Measurements from ENCODE around the gene GCNA. TPM values are rescaled to one million over a fixed set of nuclear protein-coding genes. Genes with fewer than 3 reads are reported as not detected.

The GCNA gene
- total and polyA plus RNA-seq, 10 of the 15 experiments (the other 5 are each of a cell fraction or from before 2014, with no cell fraction given), result 0.37 to 1.6 (median 0.90) TPM

DNA sequence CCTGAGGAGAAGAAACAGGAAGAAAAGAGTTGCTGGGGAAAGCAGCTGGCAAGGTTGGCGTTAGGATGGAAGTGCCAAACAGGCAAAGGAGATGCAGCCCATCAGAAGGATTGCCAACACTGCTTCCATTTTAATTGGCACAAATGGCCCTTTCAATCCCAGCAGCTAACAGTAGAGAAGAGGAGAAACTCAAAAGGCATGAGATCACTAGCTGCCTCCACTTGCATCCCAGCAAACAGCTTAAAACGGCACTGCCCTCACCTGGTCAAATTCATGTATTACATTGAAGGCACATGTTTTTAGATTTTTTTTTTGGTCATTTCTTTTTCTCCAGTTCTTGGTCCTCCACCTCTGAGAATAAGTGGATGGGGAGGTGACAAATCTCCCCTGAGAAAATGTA, 74.2 kb downstream of the GCNA start (continued):
- peak; percentile 64; the same call in 1 of the 2 replicates for TF ChIP-seq ZNF384 (IDR thresholded peaks at IDR 0.05; ENCODE audit: borderline replicate concordance, low read depth, low read length)
- TF ChIP-seq, protein P1, sequence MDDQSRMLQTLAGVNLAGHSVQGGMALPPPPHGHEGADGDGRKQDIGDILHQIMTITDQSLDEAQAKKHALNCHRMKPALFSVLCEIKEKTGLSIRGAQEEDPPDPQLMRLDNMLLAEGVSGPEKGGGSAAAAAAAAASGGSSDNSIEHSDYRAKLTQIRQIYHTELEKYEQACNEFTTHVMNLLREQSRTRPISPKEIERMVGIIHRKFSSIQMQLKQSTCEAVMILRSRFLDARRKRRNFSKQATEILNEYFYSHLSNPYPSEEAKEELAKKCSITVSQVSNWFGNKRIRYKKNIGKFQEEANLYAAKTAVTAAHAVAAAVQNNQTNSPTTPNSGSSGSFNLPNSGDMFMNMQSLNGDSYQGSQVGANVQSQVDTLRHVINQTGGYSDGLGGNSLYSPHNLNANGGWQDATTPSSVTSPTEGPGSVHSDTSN (IDR thresholded peaks at IDR 0.05; ENCODE audit: insufficient replicate concordance, low read depth, low read length), result no peak

DNA sequence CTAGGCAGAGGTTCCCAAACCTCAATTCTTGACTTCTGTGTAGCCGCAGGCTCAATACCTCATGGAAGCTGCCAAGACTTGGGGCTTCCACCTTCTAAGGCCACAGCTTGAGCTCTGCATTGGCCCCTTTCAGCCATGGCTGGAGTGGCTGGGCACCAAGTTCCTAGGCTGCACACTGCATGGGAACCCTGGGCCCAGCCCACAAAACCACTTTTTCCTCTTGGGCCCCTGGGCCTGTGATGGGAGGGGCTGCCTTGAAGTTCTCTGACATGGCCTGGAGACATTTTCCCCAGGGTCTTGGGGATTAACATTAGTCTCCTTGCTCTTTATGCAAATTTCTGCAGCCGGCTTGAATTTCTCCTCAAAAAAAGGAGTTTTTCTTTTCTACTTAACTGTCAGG, 75.1 kb downstream of the GCNA start:
- ATAC-seq, result no peak
- DNase-seq (ENCODE audit: low read depth, low spot score), result no peak
- no peaks in the 10 kb centered on the region for H3K36me3 ChIP-seq (ENCODE audit: control insufficient read depth in 2 of 2, insufficient read depth in 2 of 2, low read length in 1 of 2)
- no peak overlapping the region for H3K4me2 ChIP-seq (ENCODE audit: control insufficient read depth, insufficient read depth)
- SMC1A ChIA-PET (ENCODE audit: uncharacterized antibody, unreplicated experiment), result no interaction called here
- no peaks in the 10 kb centered on the region for H3K27me3 ChIP-seq (replicated peaks in 1 of 2; ENCODE audit: control insufficient read depth in 2 of 2, insufficient read depth in 2 of 2, low read length in 1 of 2)
- TF ChIP-seq NR2F1 (conservative IDR thresholded peaks at IDR 0.05), result no peak
- TF ChIP-seq RB1 (IDR thresholded peaks at IDR 0.05; ENCODE audit: borderline replicate concordance), result no peak
- CTCF ChIA-PET, result interaction anchor here (1.5 kb wide), 1 partner anchor 12 kb away, joined by 4 read pairs; no protein-coding TSS in a partner anchor
- WGBS (ENCODE audit: insufficient coverage, insufficient replicate concordance, low lambda C conversion rate, missing lambda C conversion rate), result 53% methylated on average over 2 of the region's 2 CpGs
- BruUV-seq (replicated peaks), result no TSS peak
- no peak overlapping the region for H2AFZ ChIP-seq (ENCODE audit: control insufficient read depth, low read depth, low read length)
- H3K9ac ChIP-seq (ENCODE audit: control insufficient read depth, insufficient read depth, low read length), result no peak overlapping the region
- no peaks in the 10 kb centered on the region for H4K20me1 ChIP-seq (ENCODE audit: control insufficient read depth, insufficient read depth)
- H3K9me3 ChIP-seq (replicated peaks; ENCODE audit: control insufficient read depth, insufficient read depth, low read length), result no peaks in the 10 kb centered on the region
- FAIRE-seq, result no peak
- POLR2A ChIA-PET, result no interaction called here
- in situ Hi-C loops (cut with MboI), result loop anchor here (5.0 to 25.0 kb wide), 4 partner anchors 36 to 866 kb away; partner anchors contain the start of gene CXCR3
- RAD21 ChIA-PET (ENCODE audit: unreplicated experiment), result no interaction called here
- H3K4me1 ChIP-seq (ENCODE audit: control insufficient read depth, insufficient read depth, low read length), result 0 out of 2 replicates have a peak, but pooled peaks cover 3% of the 10 kb centered on the region
- H3K27ac ChIP-seq (ENCODE audit: control insufficient read depth, insufficient read depth), result no peak overlapping the region
- H3K79me2 ChIP-seq (ENCODE audit: control insufficient read depth, insufficient read depth, low read length), result no peaks in the 10 kb centered on the region
- no peak overlapping the region for H3K4me3 ChIP-seq
- intact Hi-C loops (cut with micrococcal nuclease; ENCODE audit: unreplicated experiment), result loop anchor here (5.0 kb wide), 2 partner anchors 116 to 221 kb away; no protein-coding TSS in a partner anchor

DNA sequence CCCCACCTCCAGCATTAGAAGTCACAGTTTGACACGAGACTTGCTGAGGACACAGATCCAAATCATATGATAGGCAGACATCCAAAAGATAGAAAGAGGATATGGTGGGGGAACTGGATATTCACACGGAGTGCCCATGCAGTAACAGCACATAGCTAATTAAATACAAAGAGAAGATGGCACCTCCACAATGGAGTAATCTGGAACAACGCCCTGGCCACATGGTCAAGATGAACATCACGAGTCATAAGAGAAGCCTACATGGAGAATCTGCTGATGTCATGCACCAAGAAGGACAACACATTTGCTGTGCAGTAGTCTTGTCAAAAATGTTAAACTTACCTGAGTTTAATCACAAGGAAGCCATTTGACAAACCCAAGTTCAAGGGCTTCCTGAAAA, 79.0 kb downstream of the GCNA start:
- Histone ChIP-seq H3K27me3 (replicated peaks in 1 of 2; ENCODE audit: control insufficient read depth in 2 of 2, insufficient read depth in 2 of 2, low read length in 1 of 2) (no peaks in the 10 kb centered on the region), H3K79me2 (ENCODE audit: control insufficient read depth, insufficient read depth, low read length) (no peaks in the 10 kb centered on the region), H3K4me3 (no peak overlapping the region), H3K9me3 (replicated peaks; ENCODE audit: control insufficient read depth, insufficient read depth, low read length) (no peaks in the 10 kb centered on the region), H2AFZ (ENCODE audit: control insufficient read depth, low read depth, low read length) (no peak overlapping the region), H3K9ac (ENCODE audit: control insufficient read depth, insufficient read depth, low read length) (no peak overlapping the region), H3K4me1 (ENCODE audit: control insufficient read depth, insufficient read depth, low read length) (no peaks in the 10 kb centered on the region), H3K36me3 (ENCODE audit: control insufficient read depth in 2 of 2, insufficient read depth in 2 of 2, low read length in 1 of 2) (no peaks in the 10 kb centered on the region), H3K27ac (ENCODE audit: control insufficient read depth, insufficient read depth) (no peak overlapping the region), H3K4me2 (ENCODE audit: control insufficient read depth, insufficient read depth) (no peak overlapping the region), H4K20me1 (ENCODE audit: control insufficient read depth, insufficient read depth) (no peaks in the 10 kb centered on the region)
- in situ Hi-C loops (cut with MboI), result loop anchor here (25.0 kb wide), 2 partner anchors 205 to 870 kb away; no protein-coding TSS in a partner anchor
- ChIA-PET CTCF (no interaction called here), POLR2A (no interaction called here), SMC1A (ENCODE audit: uncharacterized antibody, unreplicated experiment) (no interaction called here), RAD21 (ENCODE audit: unreplicated experiment) (no interaction called here)
- WGBS (ENCODE audit: insufficient coverage, insufficient replicate concordance, low lambda C conversion rate, missing lambda C conversion rate), result 40% methylated on average over 4 of the region's 4 CpGs
- no TSS peak for BruUV-seq (replicated peaks)
- TF ChIP-seq IKZF2 (IDR thresholded peaks at IDR 0.05) (no peak), CEBPB (IDR thresholded peaks at IDR 0.05; ENCODE audit: borderline replicate concordance in 1 of 2, low read depth in 2 of 2, low read length in 2 of 2) (no peak), TCF12 (IDR thresholded peaks at IDR 0.05; ENCODE audit: low read depth, low read length) (no peak), MTA2 (IDR thresholded peaks at IDR 0.05; ENCODE audit: low read depth) (no peak), YY1 (IDR thresholded peaks at IDR 0.05; ENCODE audit: low read depth, low read length) (no peak), CHD2 (IDR thresholded peaks at IDR 0.05; ENCODE audit: borderline replicate concordance, low read depth, low read length) (no peak)
- TF ChIP-seq, protein P2, sequence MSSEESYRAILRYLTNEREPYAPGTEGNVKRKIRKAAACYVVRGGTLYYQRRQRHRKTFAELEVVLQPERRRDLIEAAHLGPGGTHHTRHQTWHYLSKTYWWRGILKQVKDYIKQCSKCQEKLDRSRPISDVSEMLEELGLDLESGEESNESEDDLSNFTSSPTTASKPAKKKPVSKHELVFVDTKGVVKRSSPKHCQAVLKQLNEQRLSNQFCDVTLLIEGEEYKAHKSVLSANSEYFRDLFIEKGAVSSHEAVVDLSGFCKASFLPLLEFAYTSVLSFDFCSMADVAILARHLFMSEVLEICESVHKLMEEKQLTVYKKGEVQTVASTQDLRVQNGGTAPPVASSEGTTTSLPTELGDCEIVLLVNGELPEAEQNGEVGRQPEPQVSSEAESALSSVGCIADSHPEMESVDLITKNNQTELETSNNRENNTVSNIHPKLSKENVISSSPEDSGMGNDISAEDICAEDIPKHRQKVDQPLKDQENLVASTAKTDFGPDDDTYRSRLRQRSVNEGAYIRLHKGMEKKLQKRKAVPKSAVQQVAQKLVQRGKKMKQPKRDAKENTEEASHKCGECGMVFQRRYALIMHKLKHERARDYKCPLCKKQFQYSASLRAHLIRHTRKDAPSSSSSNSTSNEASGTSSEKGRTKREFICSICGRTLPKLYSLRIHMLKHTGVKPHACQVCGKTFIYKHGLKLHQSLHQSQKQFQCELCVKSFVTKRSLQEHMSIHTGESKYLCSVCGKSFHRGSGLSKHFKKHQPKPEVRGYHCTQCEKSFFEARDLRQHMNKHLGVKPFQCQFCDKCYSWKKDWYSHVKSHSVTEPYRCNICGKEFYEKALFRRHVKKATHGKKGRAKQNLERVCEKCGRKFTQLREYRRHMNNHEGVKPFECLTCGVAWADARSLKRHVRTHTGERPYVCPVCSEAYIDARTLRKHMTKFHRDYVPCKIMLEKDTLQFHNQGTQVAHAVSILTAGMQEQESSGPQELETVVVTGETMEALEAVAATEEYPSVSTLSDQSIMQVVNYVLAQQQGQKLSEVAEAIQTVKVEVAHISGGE (CRISPR knock-in tag; IDR thresholded peaks at IDR 0.05), result no peak
- no peak for FAIRE-seq
- intact Hi-C loops (cut with micrococcal nuclease; ENCODE audit: unreplicated experiment), result no loop called here
- DNase-seq (ENCODE audit: low read depth, low spot score), result no peak
- ATAC-seq, result no peak
